Stimulated activated CD4-positive, alpha-beta T cell treated with anti-CD3 and anti-CD28 coated beads, TNF-alpha, amount 100 ng/mL, for 24 hours (primary cell): Measurements from ENCODE around the gene IFITM1.
"Not testable (repeated sequence)": the region's sequence is repeated elsewhere in the genome, so short reads cannot be mapped to it uniquely, and the experiment has no call there.

Source experiments
- DNase-seq, 3 experiments: peaks; one replicate each; pipeline ENCODE4 v3.0.0-alpha.2; 2020; ENCODE audit warnings: low read depth in 3 of 3

IFITM1 gene

DNA sequence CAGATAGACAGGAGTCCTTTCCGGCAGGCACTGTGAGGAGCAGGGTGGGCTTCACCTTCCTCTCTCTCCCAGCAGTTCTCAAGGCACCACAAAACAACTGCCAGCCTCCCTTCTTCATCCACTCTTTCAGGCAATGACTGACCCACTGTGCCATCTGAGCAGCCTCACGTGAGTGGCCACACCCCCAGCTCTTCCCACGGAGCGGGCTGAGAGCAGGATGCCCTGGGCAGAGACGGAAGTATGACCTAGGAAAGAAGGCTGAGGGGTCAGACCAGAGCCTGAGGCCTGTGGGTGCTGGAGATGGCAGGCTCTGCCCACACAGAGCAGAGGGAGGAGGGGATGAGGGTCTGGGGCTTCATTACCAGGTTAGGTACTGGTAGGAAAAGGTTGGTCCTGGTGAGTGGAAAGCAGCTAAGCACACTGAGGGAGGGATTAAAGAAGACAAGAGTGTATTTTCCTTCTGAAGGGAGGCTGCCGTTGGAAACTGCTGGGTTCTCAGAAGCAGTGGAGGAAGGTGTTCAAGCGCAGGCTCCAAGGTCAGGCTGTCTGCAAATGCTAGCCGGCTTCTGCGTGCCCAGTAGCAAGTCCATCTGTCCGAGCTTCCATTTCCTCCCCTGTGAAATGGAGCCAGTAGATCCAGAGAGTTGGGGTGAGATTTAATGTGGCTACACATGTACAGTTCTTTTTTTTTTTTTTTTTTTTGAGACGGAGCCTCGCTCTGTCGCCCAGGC, 31.0 kb upstream of the IFITM1 start:
- no peak for DNase-seq

DNA sequence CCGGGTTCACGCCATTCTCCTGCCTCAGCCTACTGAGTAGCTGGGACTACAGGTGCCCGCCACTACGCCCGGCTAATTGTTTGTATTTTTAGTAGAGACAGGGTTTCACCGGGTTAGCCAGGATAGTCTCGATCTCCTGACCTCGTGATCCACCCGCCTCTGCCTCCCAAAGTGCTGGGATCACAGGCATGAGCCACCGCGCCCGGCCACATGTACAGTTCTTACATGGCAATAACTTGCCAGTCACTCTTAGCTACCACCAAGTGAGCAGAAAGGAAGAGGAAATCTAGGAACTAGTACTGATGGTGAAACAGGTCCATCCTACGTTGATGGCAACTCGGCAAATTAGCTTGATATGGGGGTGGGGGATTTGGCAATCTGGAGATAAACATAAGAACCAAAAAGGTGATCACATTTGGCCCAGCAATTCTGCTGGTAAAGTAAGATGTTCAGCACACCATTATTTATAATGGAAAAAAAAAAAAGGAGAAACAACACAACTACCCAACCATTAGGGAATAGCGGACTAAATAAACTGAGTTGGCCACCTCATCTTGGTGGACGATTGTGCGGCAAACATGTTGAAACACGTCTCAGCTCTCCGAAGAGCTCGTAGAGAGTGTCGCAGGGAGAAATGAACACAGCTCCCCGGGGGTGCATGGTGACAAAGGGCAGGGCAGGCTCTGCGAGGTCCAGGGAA, 30.3 kb upstream of the IFITM1 start:
- DNase-seq, result no peak

DNA sequence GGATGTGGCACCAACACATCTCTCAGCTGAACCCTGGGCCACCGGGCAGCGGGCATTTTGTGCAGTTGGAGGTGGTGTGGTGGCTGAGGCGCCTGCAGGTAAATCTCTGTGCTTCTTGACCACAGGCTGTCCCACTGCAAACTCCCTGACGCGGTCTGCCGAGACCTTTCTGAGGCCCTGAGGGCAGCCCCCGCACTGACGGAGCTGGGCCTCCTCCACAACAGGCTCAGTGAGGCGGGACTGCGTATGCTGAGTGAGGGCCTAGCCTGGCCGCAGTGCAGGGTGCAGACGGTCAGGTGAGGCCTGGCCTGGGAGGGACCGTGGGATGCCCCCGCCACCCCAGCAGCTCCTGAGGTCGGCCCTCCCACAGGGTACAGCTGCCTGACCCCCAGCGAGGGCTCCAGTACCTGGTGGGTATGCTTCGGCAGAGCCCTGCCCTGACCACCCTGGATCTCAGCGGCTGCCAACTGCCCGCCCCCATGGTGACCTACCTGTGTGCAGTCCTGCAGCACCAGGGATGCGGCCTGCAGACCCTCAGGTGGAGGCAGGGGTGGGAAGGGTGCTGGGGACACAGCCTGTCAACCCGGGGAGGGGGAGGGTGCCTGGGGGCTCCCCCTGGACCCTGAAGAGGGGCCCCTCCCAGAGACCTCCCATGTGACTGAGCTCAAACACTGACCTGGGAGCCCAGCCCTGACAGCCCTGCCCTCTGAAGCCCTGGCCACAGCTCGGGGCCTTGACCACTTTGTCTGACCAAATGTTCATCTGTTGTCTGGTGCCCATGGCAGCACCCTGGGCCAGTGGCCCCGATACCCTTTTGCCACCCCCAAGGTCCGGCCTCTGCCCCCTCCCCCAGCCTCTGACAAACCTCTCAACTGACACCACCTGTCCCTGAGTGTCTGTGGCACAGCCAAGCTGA, 29.5 kb upstream of the IFITM1 start:
- no peak for DNase-seq

DNA sequence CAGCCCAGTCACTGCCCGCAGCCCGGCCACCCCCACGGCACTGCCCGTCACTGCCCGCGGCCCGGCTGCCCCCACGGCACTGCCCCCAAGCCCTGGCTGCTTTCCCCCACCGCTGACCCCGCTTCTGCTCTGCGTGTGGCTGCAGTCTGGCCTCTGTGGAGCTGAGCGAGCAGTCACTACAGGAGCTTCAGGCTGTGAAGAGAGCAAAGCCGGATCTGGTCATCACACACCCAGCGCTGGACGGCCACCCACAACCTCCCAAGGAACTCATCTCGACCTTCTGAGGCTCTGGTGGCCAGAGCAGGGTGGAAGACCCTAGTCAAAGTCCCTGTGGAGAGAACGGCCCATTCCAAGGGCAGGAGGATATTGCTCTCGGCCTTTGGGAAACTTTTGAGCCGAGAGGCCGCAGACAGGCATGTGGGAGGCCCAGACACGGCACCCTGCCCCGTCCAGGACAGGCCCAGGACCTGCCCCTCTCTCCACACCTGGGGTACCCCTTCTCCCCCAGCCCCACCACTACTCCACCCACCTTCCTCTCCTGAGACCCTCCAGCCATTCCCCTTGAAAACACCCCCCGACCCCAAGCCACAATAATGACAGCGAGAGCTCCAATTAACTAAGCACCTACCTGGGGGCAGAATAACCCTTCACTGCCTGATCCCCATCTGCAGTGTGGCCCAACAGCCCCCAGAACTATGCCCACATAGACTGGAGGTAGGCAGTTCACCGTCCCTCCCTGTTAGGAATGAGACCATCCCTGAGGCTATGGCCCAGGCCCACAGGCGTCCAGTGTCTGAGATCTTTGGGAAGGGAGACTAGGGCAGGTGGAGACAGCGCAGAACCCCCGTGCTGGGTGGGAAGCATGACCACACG, 28.6 kb upstream of the IFITM1 start:
- no peak for DNase-seq

DNA sequence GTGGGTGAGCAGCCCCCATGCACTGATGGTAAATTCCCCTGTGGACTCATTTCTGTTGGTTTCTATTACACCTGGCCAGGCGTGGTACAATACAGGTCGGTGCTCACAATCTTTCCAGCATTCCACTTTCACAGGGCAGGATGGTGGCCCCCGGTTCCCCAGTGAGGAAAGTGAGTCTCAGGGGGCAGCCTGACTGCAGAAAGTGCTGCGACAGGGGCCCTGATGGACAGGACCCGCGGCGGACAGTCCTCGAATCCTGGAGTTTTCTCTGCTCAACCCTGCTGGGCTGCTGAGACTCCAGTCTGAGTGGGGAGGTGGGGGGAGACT, 28.0 kb upstream of the IFITM1 start:
- no peak for DNase-seq

DNA sequence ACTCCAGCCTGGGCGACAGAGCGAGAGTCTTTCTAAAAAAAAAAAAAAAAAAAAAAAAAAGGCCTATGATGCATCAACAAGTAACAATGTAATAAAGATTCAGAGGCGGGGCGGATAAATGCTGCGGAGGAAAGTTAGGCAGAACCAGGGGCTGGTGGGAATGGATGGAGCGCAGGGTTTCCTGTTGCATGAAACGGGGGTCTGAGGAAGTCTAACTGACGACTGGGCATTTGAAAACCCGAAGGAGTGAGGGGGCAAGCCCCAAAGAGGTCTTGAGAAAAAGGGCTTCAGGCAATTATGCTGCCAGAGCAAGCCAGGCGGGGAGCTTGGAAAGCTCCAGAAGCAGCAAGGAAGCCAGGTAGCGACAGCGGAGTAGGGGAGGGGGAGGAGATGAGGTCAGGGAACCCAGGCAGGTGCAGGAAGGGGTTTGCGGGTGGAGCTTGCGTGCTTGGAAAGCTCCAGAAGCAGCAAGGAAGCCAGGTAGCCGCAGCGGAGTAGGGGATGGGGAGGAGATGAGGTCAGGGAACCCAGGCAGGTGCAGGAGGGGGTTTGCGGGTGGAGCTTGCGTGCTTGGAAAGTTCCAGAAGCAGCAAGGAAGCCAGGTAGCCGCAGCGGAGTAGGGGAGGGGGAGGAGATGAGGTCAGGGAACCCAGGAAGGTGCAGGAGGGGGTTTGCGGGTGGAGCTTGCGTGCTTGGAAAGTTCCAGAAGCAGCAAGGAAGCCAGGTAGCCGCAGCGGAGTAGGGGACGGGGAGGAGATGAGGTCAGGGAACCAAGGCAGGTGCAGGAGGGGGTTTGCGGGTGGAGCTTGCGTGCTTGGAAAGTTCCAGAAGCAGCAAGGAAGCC, 26.6 kb upstream of the IFITM1 start:
- DNase-seq, result not testable (repeated sequence)

DNA sequence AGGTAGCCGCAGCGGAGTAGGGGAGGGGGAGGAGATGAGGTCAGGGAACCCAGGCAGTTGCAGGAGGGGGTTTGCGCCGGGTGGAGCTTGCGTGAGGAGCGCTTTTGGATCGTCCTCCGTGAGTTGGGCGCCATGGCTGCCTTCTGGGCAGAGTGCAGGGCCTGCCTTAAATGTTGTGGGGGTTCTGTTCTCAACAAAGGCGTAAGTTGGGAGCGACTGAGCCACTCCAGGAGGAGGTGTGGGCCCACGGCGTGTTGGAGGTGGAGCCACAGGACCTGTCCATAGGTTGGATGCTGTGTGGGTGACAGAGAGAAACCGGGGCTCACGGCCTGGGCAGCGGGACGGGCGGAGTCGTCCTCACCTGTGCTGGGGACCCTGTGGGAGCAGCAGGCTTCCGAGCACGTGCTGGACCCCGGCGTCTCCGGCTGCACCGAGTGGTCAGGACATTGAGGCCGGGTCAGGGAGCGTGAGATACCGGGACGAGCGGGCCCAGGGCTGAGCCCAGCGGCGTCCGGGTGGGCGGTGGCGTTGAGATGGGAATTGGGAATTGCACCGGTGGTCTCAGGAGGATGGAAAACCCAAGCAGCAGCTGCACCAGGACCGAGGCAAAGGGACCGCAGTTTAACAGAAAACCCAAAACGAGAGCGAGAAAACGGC, 25.9 kb upstream of the IFITM1 start:
- DNase-seq, result no peak

DNA sequence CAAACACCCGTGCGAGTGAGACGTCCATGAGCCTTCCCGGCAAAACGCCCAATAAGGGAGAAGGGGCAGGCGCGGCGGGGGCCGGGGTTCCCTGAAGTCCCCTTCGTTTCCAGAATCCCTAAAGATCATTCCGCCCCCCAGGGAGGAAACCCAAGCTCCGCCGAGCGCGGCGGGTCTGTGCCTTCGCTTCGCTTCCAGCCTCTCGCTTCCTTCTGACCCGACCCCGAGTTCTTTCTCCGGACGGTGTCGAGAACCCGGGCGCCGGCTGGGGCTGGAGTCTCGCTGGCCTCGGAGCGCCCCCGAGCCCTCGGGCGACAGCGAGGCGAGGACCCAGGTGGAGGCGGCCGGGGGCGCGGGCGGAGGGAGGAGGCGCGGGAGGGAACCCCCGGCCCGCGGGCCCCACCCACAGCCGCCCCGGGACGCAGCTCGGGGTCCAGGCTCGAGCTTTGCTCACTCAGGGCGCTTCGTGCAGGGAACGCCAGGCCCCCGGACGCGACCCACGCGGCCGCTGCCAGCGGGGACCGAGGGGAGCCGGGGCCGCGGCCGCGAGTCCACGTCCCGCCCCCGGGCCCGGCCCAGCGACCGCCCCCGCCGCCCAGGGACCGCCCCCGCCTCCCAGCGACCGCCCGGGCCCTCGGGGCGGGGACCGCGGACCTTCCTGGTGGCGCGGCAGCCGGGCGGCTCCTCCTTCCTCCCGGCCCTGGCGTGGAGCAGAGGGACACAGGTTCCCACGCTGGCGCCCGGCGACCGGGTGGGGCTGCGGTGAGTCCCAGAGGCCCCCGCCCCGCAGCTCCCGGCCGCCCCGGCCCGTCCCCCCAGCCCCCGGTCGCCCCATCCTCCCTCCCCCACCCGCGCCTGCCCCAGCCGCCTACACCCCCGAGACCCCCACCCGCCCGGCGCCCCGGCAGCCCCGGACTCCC, 25.1 kb upstream of the IFITM1 start, which contains the start of gene PGGHG:
Gene PGGHG, plus strand, starts transcription at position 649 of the 920 bp plus-strand sequence. CDS start 691 bp downstream, outside the sequence.
- DNase-seq, result no peak

DNA sequence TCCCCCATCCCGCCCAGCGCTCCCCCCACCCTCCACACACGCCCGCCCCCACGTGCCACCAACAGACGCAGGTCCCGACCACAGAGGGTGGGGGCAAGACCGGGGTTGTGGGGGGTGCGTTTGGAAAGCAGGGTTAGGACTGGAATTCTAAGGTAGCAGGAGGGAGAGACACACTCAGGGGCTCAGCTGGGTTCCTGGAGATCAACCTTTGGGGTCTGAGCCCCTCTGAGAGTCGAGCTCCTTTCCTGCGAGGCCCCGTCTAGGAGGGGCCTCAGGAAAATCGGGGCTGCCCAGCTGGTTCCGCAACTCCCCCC, 24.5 kb upstream of the IFITM1 start:
- DNase-seq, result no peak

DNA sequence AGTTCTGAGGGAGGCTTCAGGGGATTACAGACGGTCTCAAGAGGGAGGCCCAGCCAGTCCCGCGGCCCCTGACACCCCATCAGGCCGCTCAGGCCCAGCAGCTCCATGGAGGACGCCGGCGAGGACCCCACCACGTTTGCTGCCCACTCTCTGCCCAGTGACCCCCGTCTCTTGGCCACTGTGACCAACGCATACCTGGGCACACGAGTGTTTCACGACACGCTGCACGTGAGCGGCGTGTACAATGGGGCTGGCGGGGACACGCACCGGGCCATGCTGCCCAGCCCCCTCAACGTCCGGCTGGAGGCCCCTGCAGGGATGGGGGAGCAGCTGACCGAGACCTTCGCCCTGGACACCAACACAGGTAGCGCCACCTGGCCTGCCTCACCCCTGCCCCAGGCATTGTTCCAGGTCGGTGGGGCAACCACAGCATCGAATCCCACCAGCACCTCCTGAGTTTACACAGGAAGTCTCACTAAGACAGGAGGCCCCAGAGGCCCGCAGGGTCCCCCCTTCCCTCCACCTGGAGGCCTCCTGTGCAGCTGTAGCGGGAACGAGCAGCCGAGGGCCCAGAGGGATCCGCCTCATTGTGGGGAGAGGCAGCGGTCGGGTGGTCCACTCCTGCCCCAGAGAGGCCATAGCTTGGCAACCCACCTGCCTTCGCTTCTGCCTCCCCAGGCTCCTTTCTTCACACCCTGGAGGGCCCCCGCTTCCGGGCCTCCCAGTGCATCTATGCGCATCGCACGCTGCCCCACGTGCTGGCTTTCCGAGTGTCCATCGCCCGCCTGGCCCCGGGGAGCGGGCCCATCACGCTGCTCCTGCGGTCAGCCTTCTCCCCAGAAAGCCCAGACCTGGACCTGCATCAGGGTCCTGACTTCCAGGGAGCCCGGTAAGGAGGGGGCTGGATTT, 23.9 kb upstream of the IFITM1 start:
- no peak for DNase-seq

DNA sequence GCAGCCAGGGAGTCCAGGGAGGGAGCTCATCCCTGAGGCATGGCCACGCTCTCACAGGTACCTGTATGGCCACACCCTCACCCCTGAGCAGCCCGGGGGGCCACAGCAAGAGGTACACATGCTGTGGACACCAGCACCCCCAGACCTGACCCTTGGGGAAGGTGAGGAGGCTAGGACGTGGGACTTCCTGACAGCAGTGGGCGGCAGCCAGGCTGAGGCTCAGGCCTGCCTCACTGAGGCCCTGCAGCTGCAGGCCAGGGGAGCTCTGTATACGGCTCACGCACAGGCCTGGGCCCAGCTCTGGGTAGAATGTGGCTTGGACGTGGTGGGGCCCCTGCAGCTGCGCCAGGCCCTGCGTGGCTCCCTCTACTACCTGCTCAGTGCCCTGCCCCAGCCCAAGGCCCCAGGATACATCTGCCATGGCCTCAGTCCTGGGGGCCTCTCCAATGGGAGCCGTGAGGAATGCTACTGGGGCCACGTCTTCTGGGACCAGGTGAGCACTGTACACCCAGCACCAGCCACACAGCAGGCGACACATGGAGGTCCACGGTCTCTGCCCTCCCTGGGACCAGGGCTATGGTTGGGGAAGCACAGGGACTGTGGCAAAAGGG, 23.1 kb upstream of the IFITM1 start:
- DNase-seq, result no peak

DNA sequence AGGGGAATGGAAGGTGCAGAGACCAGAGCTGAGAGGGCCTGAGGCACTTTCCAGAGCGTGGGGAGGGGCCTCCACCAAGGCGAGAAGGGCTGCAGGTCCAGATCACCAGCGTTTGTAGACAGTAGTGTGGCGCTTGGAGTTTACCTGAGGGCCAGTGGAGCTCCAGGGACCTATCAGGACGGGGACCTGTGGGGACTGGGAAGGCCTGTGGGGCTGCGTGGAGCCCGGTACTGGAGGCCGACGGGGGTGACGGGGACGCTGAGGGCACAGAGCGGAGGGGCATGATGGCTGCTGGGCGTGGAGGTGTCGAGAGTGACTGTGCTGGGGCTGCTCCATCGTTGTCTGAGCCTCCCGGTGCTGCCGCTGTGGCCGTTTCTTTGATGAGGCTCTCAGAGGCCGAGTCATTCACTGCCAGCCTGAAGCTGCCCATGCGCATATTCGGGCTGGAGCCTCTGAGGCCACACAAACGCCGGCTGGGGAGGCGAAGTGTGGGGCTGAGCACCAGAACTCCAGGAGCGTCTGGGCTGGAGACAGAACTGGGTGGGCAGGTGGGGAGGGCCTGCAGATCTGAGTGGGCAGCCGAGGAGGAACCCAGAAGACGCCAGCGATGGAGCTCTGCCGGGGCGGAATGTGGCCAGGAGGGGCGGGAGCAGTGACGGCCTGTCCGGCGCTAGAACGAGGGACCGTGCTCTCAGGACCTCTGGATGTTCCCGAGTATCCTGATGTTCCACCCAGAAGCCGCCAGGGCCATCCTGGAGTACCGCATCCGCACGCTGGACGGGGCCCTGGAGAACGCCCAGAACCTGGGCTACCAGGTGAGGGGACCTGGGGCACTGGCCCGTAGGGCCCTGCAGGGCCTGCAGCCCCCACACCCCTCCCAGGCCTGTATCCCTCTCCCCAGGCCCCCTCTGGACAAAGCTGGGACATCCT, 22.3 kb upstream of the IFITM1 start:
- no peak for DNase-seq

DNA sequence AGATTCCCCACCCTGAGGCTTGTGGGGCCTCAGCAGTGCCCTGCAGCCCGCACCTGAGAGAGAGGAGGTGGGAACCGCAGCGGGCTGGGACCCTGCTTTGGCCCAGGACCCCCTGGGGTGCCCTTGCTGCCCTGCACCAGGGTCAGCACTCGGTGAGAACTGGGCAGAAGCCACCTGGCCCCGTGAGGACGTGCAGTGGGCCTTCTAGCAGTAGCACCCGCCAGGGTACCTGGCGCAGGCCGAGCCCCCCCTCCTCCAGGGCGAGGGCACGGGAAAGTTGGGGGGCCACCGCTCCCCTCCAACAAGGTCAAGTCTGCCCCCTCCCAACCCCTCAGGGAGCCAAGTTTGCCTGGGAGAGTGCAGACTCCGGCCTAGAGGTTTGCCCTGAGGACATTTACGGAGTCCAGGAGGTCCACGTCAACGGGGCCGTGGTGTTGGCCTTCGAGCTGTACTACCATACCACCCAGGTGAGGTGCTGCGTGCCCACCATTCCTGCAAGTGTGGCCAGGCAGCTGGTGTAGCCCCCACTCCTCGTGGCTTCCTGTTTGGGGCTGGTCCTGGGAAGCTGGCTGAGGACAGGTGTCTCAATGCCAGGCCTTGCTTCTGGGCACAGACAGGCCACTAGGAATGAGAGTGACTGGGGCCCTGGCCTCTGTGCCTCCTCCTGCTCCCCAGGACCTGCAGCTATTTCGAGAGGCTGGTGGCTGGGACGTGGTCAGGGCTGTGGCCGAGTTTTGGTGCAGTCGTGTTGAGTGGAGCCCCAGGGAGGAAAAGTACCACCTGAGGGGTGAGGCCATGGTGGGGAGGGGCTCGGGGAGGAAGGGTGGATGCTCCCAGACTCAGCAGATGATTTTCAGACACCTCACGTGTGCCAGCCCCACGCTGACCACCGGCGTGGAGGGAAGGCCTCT, 21.4 kb upstream of the IFITM1 start:
- no peak for DNase-seq

DNA sequence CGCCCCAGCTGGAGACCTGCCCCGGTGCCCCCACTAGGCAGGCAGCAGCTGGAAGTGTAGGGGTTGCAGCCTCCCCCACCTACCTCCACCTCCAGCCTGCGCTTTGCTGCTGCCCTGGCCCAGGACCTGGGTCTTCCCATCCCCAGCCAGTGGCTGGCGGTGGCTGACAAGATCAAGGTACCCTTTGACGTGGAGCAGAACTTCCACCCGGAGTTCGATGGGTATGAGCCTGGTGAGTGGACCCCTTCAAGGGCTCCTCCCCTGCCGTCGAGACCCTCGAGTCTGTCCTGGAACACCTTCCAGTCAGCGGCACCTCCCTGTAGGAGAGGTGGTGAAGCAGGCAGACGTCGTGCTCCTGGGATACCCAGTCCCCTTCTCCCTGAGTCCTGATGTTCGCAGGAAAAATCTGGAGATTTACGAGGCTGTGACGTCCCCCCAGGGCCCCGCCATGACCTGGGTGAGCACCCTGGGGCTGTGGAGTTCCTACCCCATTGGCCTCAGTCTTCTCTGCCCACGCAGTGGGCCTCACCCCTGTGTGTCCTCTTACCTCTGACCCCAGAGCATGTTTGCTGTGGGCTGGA, 20.5 kb upstream of the IFITM1 start:
- DNase-seq, result no peak
